HG03521 (cell line): Measurements from ENCODE around the gene SNAI1.
"Not testable (repeated sequence)": the region's sequence is repeated elsewhere in the genome, so short reads cannot be mapped to it uniquely, and the experiment has no call there.

Experiments used
- ATAC-seq: cut with Tn5 transposase; IDR thresholded peaks from one replicate; pipeline ENCODE4 v1.9.1; 2021; ENCODE audit warnings: mild to moderate bottlenecking, moderate library complexity; ENCODE audit not compliant: unreplicated experiment

SNAI1 gene

GRCh38 chr20:49985617-49986016 lies 2.8 kb downstream of the SNAI1 start:
- ATAC-seq, result no peak

- ATAC-seq, result no peak
These were observed 3.3 kb downstream of the SNAI1 start for GRCh38 chr20:49986049-49986448.

- ATAC-seq, result no peak
These were observed 4.5 kb downstream of the SNAI1 start for GRCh38 chr20:49987015-49987867.

GRCh38 chr20:49987868-49988690 lies 5.3 kb downstream of the SNAI1 start:
- ATAC-seq, result no peak

GRCh38 chr20:49989234-49990065 lies 6.7 kb downstream of the SNAI1 start:
- ATAC-seq, result no peak

GRCh38 chr20:49990271-49990720 lies 7.5 kb downstream of the SNAI1 start:
- ATAC-seq, result no peak

GRCh38 chr20:49993301-49993751 lies 10.5 kb downstream of the SNAI1 start:
- ATAC-seq, result no peak

- no peak for ATAC-seq
These were observed 12.8 kb downstream of the SNAI1 start for GRCh38 chr20:49995586-49995985.

GRCh38 chr20:49998478-49999188 lies 15.9 kb downstream of the SNAI1 start:
- ATAC-seq, result not testable (repeated sequence)

GRCh38 chr20:49999329-49999728 lies 16.5 kb downstream of the SNAI1 start:
- ATAC-seq, result no peak

GRCh38 chr20:50000548-50001222 lies 17.9 kb downstream of the SNAI1 start:
- ATAC-seq, result not testable (repeated sequence)

- ATAC-seq, result no peak
These were observed 19.1 kb downstream of the SNAI1 start for GRCh38 chr20:50001784-50002311.

GRCh38 chr20:50003253-50003656 lies 20.5 kb downstream of the SNAI1 start:
- ATAC-seq, result no peak

- ATAC-seq, result no peak
These were observed 21.4 kb downstream of the SNAI1 start for GRCh38 chr20:50004229-50004628.

- no peak for ATAC-seq
These were observed 22.7 kb downstream of the SNAI1 start for GRCh38 chr20:50005471-50005981.

GRCh38 chr20:50007369-50007768 lies 24.6 kb downstream of the SNAI1 start:
- no peak for ATAC-seq

- no peak for ATAC-seq
These were observed 25.2 kb downstream of the SNAI1 start for GRCh38 chr20:50008007-50008406.

GRCh38 chr20:50009521-50010454 lies 27.0 kb downstream of the SNAI1 start:
- ATAC-seq, result no peak
